ENCODE data around the gene MAU2. TPM values are rescaled to one million over a fixed set of nuclear protein-coding genes. Genes with fewer than 3 reads are reported as not detected.

MAU2 gene
- total and polyA plus RNA-seq, 2 of the 8 experiments (the other 6 are each of a cell fraction or from before 2014, with no cell fraction given), result 32.0 to 40.8 TPM

DNA sequence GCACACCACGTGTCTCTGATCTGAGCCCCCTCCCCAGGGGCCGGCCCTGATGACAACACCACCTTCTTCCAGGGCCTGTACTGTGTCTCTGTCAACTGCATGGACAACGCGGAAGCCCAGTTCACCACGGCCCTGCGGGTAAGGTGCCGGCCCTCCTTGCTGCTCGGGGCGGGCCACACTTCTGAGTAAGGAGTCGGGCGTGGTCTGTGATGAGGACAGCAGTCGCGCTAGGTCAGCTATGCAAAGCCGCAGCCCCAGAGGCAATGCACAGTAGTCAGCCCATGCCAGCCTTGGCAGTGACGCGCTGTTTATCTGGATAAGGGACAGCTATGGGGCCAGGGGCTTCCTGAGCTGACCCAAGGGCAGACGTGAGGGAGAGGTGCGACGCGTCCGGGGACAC is 24.6 kb downstream of the MAU2 start:
- Histone ChIP-seq H2BK5ac (ENCODE audit: low read depth, low read length) (no peak overlapping the region), H2BK20ac (ENCODE audit: low read length) (no peak overlapping the region), H3K56ac (replicated peaks; ENCODE audit: insufficient read length, low read depth, low read length) (no peak overlapping the region), H3K4me3 (ENCODE audit: extremely low read depth in 1 of 4, insufficient read depth in 2 of 4, low read depth in 3 of 4, low read length in 4 of 4) (no peak overlapping the region), H4K20me1 (replicated peaks in 1 of 2; ENCODE audit: control insufficient read depth in 1 of 2, insufficient read depth in 2 of 2, low read length in 2 of 2) (peaks cover 6 to 15% of the 10 kb centered on the region in 2 experiments), H4K8ac (ENCODE audit: extremely low read depth, insufficient read depth, low read length) (no peak overlapping the region), H3K18ac (ENCODE audit: extremely low read depth, low read length) (no peak overlapping the region), H3K23ac (ENCODE audit: insufficient read length) (no peak overlapping the region), H2AFZ (ENCODE audit: low read length) (no peak overlapping the region), H3K14ac (ENCODE audit: insufficient read length) (no peak overlapping the region), H3K9me3 (ENCODE audit: insufficient read depth in 2 of 2, low read depth in 1 of 2, low read length in 1 of 2) (no peaks in the 10 kb centered on the region), H3K79me1 (ENCODE audit: low read depth, low read length) (no peaks in the 10 kb centered on the region; the same call in 1 of the 2 replicates), H3K27ac (ENCODE audit: low read depth, low read length) (no peak overlapping the region), H4K91ac (replicated peaks; ENCODE audit: insufficient read length, low read length) (no peak overlapping the region), H3K79me2 (ENCODE audit: control insufficient read depth in 1 of 2, insufficient read depth in 2 of 2, low read length in 2 of 2) (no peaks in the 10 kb centered on the region), H3K4ac (replicated peaks; ENCODE audit: insufficient read length, low read depth, low read length) (no peak overlapping the region), H2BK12ac (ENCODE audit: low read depth, low read length) (no peak overlapping the region), H4K5ac (ENCODE audit: insufficient read length, low read depth, low read length) (no peak overlapping the region), H3K27me3 (replicated peaks in 1 of 4; ENCODE audit: control insufficient read depth in 3 of 4, extremely low read depth in 1 of 4, insufficient read depth in 3 of 4, low read length in 3 of 4) (no peaks in the 10 kb centered on the region), H3K36me3 (ENCODE audit: control insufficient read depth in 2 of 4, insufficient read depth in 4 of 4, low read length in 3 of 4) (peaks cover 24 to 57% (median 47%) of the 10 kb centered on the region in 4 experiments), H3K9ac (replicated peaks in 1 of 4; ENCODE audit: extremely low read depth in 1 of 4, low read depth in 3 of 4, low read length in 3 of 4) (no peak overlapping the region), H2BK120ac (replicated peaks; ENCODE audit: low read depth, low read length) (no peak overlapping the region), H2AK5ac (ENCODE audit: low read depth, low read length) (no peak overlapping the region), H2BK15ac (ENCODE audit: low read length) (no peak overlapping the region), H3K4me1 (replicated peaks in 1 of 4; ENCODE audit: control insufficient read depth in 3 of 4, insufficient read depth in 4 of 4, low read length in 3 of 4) (no peaks in the 10 kb centered on the region; a peak in 1 of 7 replicates), H3K23me2 (ENCODE audit: low read depth, low read length) (no peaks in the 10 kb centered on the region), H3K4me2 (ENCODE audit: insufficient read depth in 1 of 2, low read depth in 2 of 2, low read length in 2 of 2) (no peak overlapping the region)
- no peak for FAIRE-seq
- 93% methylated on average over 21 of the region's 21 CpGs; no CpG with 5 or more reads in 1 of the 2 experiments for WGBS, 2 experiments (ENCODE audit: extremely low coverage in 1 of 2, insufficient coverage in 1 of 2, insufficient read length in 1 of 2, insufficient replicate concordance in 2 of 2, low coverage in 1 of 2, low lambda C conversion rate in 2 of 2, missing lambda C conversion rate in 1 of 2)
- POLR2A ChIA-PET (ENCODE audit: partially characterized antibody), result interaction anchor here (0.8 to 1.4 kb wide), 3 partner anchors 12 to 170 kb away, joined by 3 to 5 read pairs (median 3); partner anchors contain the start of gene TSSK6
- CTCF ChIA-PET (ENCODE audit: partially characterized antibody), result interaction anchor here (5.8 kb wide), 1 partner anchor 15 kb away, joined by 56 read pairs; no protein-coding TSS in a partner anchor
- DNase-seq (ENCODE audit: low read depth in 1 of 2, low spot score in 2 of 2), result no peak
- TF ChIP-seq, protein P1, sequence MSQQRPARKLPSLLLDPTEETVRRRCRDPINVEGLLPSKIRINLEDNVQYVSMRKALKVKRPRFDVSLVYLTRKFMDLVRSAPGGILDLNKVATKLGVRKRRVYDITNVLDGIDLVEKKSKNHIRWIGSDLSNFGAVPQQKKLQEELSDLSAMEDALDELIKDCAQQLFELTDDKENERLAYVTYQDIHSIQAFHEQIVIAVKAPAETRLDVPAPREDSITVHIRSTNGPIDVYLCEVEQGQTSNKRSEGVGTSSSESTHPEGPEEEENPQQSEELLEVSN (IDR thresholded peaks at IDR 0.05), result no peak
- no peak for TF ChIP-seq ASH2L (IDR thresholded peaks at IDR 0.05; ENCODE audit: low read length)
- no peak for TF ChIP-seq SP2 (IDR thresholded peaks at IDR 0.05; ENCODE audit: low read length)
- TF ChIP-seq CEBPB (IDR thresholded peaks at IDR 0.05; ENCODE audit: low read depth, low read length), result no peak
- no peak for TF ChIP-seq CBX5 (IDR thresholded peaks at IDR 0.05; ENCODE audit: low read depth, low read length)
- no peak for TF ChIP-seq RAD21 (IDR thresholded peaks at IDR 0.05 in 1 of 2, conservative IDR thresholded peaks at IDR 0.05 in 1 of 2; ENCODE audit: low read depth in 2 of 2, low read length in 2 of 2)
- TF ChIP-seq GTF2F1 (IDR thresholded peaks at IDR 0.05; ENCODE audit: borderline replicate concordance, low read depth, low read length), result no peak
- no peak for TF ChIP-seq GABPA (IDR thresholded peaks at IDR 0.05; ENCODE audit: borderline replicate concordance, insufficient read depth, low read length)
- no peak for TF ChIP-seq ATF3 (IDR thresholded peaks at IDR 0.05; ENCODE audit: insufficient read depth, low read depth, low read length)
- TF ChIP-seq ATF2 (IDR thresholded peaks at IDR 0.05; ENCODE audit: low read length), result no peak
- no peak for TF ChIP-seq POLR2A (IDR thresholded peaks at IDR 0.05; ENCODE audit: control extremely low read depth in 1 of 2, low read depth in 2 of 2, low read length in 2 of 2)
